WTC11 (cell line): ENCODE measurements around the gene SLC23A2.

ENCODE experiments used
- ATF3 ChIP-seq: sonication (generic); formaldehyde crosslinking; conservative IDR thresholded peaks from 2 replicates; pipeline ENCODE4 v1.8.1; 2022; ENCODE audit warnings: mild to moderate bottlenecking, missing genetic modification reagents
- CTCF ChIP-seq: fragments of 200-600 bp; IDR thresholded peaks from 2 replicates; pipeline ENCODE4 v1.8.0; 2022; ENCODE audit warnings: antibody characterized with exemption
- FOXK1 ChIP-seq: sonication (generic); formaldehyde crosslinking; IDR thresholded peaks from 2 replicates; pipeline ENCODE4 v1.8.0; 2022; ENCODE audit warnings: mild to moderate bottlenecking, moderate library complexity, missing genetic modification reagents
- SP1 ChIP-seq: sonication (generic); formaldehyde crosslinking; conservative IDR thresholded peaks from 2 replicates; pipeline ENCODE4 v1.8.1; 2022; ENCODE audit warnings: missing genetic modification reagents

GRCh38 chr20:4894981-4895381 is 106.3 kb downstream of the SLC23A2 start:
- TF ChIP-seq CTCF, result no peak
- no peak for TF ChIP-seq ATF3
- TF ChIP-seq FOXK1, result no peak
- TF ChIP-seq SP1 (CRISPR knock-in tag), result no peak
